ENCODE data around the gene TTLL1. TPM values are rescaled to one million over a fixed set of nuclear protein-coding genes. Genes with fewer than 3 reads are reported as not detected.

TTLL1 gene
- total and polyA plus RNA-seq, 9 of the 15 experiments (the other 6 are each of a cell fraction or from before 2014, with no cell fraction given), result 0.06 to 0.85 (median 0.17) TPM

- Histone ChIP-seq H3K9ac (ENCODE audit: insufficient read depth in 1 of 2, low read depth in 2 of 2, low read length in 2 of 2) (no peak overlapping the region), H4K20me1 (replicated peaks; ENCODE audit: control insufficient read depth, insufficient read depth, low read length) (no peaks in the 10 kb centered on the region), H3K36me3 (ENCODE audit: control insufficient read depth, insufficient read depth, low read length) (no peaks in the 10 kb centered on the region), H3K79me2 (ENCODE audit: control insufficient read depth, insufficient read depth, low read length) (no peaks in the 10 kb centered on the region), H3K27me3 (ENCODE audit: control insufficient read depth in 2 of 2, insufficient read depth in 2 of 2, low read length in 2 of 2) (no peaks in the 10 kb centered on the region; a peak in 1 of 5 replicates), H3K27ac (ENCODE audit: extremely low read depth, low read depth, low read length) (no peak overlapping the region), H3K4me1 (replicated peaks in 1 of 2; ENCODE audit: control insufficient read depth in 2 of 2, insufficient read depth in 2 of 2, low read length in 2 of 2) (peaks cover 0 to 19% of the 10 kb centered on the region in 2 experiments; a peak in 3 of 5 replicates), H3K9me3 (replicated peaks; ENCODE audit: control insufficient read depth, insufficient read depth, low read depth, low read length) (no peaks in the 10 kb centered on the region), H3K4me3 (no peak overlapping the region), H2AFZ (ENCODE audit: low read depth, low read length) (no peak overlapping the region), H3K9me1 (ENCODE audit: control insufficient read depth, insufficient read depth, low read length) (no peaks in the 10 kb centered on the region), H3K4me2 (ENCODE audit: insufficient read depth, low read length) (no peak overlapping the region)
- DNase-seq (ENCODE audit: extremely low read depth in 1 of 4, low spot score in 3 of 4), result no peak
- in situ Hi-C loops (cut with MboI), result loop anchor here (5.0 kb wide), 1 partner anchor 64 kb away; no protein-coding TSS in a partner anchor
- WGBS (ENCODE audit: insufficient coverage, low coverage, missing lambda C conversion rate), result 0% methylated on average over 2 of the region's 3 CpGs
- TF ChIP-seq XRCC3 (IDR thresholded peaks at IDR 0.05) (no peak), KDM1A (IDR thresholded peaks at IDR 0.05) (0 out of 4 replicates have a peak, but pooled peaks of 1 of the 2 experiments have one; percentile 7), MEIS2 (IDR thresholded peaks at IDR 0.05; ENCODE audit: partially characterized antibody) (peak; percentile 28), PRMT5 (CRISPR knock-in tag; IDR thresholded peaks at IDR 0.05) (no peak), RAD21 (CRISPR knock-in tag; conservative IDR thresholded peaks at IDR 0.05 in 1 of 2, IDR thresholded peaks at IDR 0.05 in 1 of 2) (no peak), MNT (conservative IDR thresholded peaks at IDR 0.05) (no peak), FOSL1 (tag; conservative IDR thresholded peaks at IDR 0.05) (0 out of 2 replicates have a peak, but pooled peaks have one; percentile 16)
- no peak for ATAC-seq
- POLR2A ChIA-PET, result no interaction called here
- BruUV-seq (replicated peaks), result no TSS peak
- intact Hi-C loops (cut with micrococcal nuclease), result loop anchor here (10.0 kb wide), 1 partner anchor 57 kb away; no protein-coding TSS in a partner anchor
- no peak for FAIRE-seq
- CTCF ChIA-PET (ENCODE audit: low intra/inter-chr PET ratio), result no interaction called here
Observed at GRCh38 chr22:43031617-43032016, 57.6 kb downstream of the TTLL1 start.

All from K562 (cell line).